Chondrocyte (in vitro differentiated cells): Measurements from ENCODE around the gene GTPBP6. TPM values are rescaled to one million over a fixed set of nuclear protein-coding genes. Genes with fewer than 3 reads are reported as not detected.
A peak's percentile ranks its signal among the peaks of the same experiment; 100 is the strongest.

Experiments used
- DNase-seq: peaks from one replicate; pipeline ENCODE4 v3.0.0; 2021; ENCODE audit warnings: mixed read lengths, low spot score
- H3K27ac Mint-ChIP-seq: one replicate; pipeline ENCODE4 v1.8.0; 2021; ENCODE audit warnings: mild to moderate bottlenecking, moderate library complexity, mixed read lengths; ENCODE audit not compliant: unreplicated experiment
- H3K27me3 Mint-ChIP-seq: 2 replicates; pipeline ENCODE4 v1.8.0; 2021; ENCODE audit warnings: low read depth, mixed read lengths
- H3K36me3 Mint-ChIP-seq: 2 replicates; pipeline ENCODE4 v1.8.0; 2021; ENCODE audit warnings: low read depth, mixed read lengths
- H3K4me1 Mint-ChIP-seq: 2 replicates; pipeline ENCODE4 v1.8.0; 2021; ENCODE audit warnings: low read depth, mild to moderate bottlenecking, mixed read lengths
- H3K4me3 Mint-ChIP-seq: one replicate; pipeline ENCODE4 v1.8.0; 2021; ENCODE audit warnings: mild to moderate bottlenecking, moderate library complexity, mixed read lengths; ENCODE audit not compliant: unreplicated experiment
- H3K9me3 Mint-ChIP-seq: 2 replicates; pipeline ENCODE4 v1.8.0; 2021; ENCODE audit warnings: low read depth, mixed read lengths
- CTCF ChIP-seq: fragments of 200-600 bp; sonication (generic); IDR thresholded peaks from 2 replicates; pipeline ENCODE4 v1.5.0; 2021; ENCODE audit warnings: antibody characterized with exemption, mild to moderate bottlenecking, moderate library complexity
- total RNA-seq: library from RNA; stranded (reverse); gene quantifications from 3 replicates; pipeline ENCODE4 v1.2.1, GENCODE V29; 2021

The GTPBP6 gene
- total RNA-seq, 1 donor from 2014 or later, result 37.6 TPM

- Mint-ChIP-seq H3K4me1 (peaks cover 9% of the 10 kb centered on the region), H3K27me3 (no peaks in the 10 kb centered on the region), H3K4me3 (peak overlapping the region; percentile 65), H3K27ac (no peak overlapping the region), H3K36me3 (no peaks in the 10 kb centered on the region), H3K9me3 (no peaks in the 10 kb centered on the region)
- no peak for TF ChIP-seq CTCF
- DNase-seq, result peak; percentile 88
Measured at GRCh38 chrX:276581-277201, 41.9 kb downstream of the GTPBP6 start.

DNA sequence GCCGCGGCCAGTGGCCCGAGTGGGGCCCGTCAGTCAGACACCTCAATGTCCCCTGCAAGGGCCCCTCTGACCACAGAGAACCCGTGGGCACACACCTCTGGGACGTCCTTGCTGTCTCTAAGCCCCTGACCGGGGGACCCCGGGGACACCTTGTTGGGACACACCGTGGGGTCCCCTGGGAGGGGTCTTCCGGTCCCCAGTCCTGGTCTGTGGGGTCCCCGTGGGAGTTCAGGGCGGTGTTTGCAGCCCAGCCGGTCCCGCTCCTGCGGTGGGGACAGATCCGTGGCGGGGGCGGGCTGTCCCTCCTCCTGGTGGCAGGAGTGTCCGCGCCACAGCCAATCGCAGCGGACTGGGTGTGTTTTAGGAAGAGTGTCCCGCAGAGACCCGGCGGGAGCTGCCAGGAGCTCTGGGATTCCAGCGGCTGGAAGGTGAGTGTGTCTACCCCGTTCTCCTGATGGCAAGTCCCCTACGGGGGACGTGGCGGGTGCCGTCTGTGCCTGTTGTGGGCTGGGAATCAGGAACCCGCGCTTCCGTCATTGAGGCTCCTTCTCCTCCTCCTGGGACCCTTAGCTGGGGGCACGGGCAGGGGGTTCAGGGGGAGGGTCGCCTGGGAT is 42.5 kb downstream of the GTPBP6 start:
- H3K27ac Mint-ChIP-seq, result no peak overlapping the region
- peak; percentile 89 for DNase-seq
- peak overlapping the region; percentile 65 for H3K4me3 Mint-ChIP-seq
- H3K27me3 Mint-ChIP-seq, result no peaks in the 10 kb centered on the region
- no peaks in the 10 kb centered on the region for H3K9me3 Mint-ChIP-seq
- peak; percentile 23 for TF ChIP-seq CTCF
- peaks cover 3% of the 10 kb centered on the region for H3K4me1 Mint-ChIP-seq
- H3K36me3 Mint-ChIP-seq, result no peaks in the 10 kb centered on the region

- no peak for TF ChIP-seq CTCF
- Mint-ChIP-seq H3K4me3 (peak overlapping the region; percentile 38), H3K27me3 (no peaks in the 10 kb centered on the region), H3K9me3 (no peaks in the 10 kb centered on the region), H3K4me1 (peaks cover 3% of the 10 kb centered on the region), H3K27ac (no peak overlapping the region), H3K36me3 (no peaks in the 10 kb centered on the region)
- DNase-seq, result peak; percentile 81
Measured at GRCh38 chrX:275476-275966, 43.1 kb downstream of the GTPBP6 start.

DNA sequence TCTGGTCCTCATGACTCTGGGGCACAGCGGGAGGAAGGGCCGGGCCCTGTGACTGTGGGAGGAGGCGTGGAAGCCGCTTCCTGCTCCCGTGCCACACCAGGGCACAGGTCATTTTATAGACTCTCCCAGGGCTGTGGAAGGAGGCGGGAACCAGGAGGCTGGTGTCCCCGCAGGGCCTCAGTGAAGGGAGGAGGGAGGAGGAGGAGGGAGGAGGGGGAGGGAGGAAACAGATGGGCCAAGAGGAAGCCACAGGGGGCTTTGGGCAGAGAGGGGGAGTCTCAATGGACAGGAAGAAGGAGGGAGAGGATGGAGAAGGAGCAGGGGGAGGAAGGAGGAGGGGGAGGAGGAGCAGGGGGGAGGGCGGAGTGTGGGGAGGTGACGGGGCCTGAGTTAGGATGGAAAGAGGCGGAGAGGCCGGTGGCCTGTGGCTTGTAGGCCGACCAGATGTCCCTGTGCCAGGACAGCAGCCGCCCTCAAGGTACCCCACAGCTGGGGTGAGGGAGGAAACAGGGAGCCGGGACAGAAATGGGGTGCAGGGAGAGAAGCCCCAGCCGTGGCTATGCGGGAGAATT is 43.6 kb downstream of the GTPBP6 start:
- H3K27me3 Mint-ChIP-seq, result no peaks in the 10 kb centered on the region
- peaks cover 3% of the 10 kb centered on the region for H3K4me1 Mint-ChIP-seq
- DNase-seq, result peak; percentile 61
- no peaks in the 10 kb centered on the region for H3K9me3 Mint-ChIP-seq
- H3K27ac Mint-ChIP-seq, result no peak overlapping the region
- H3K4me3 Mint-ChIP-seq, result peak overlapping the region; percentile 38
- TF ChIP-seq CTCF, result no peak
- no peaks in the 10 kb centered on the region for H3K36me3 Mint-ChIP-seq

GRCh38 chrX:270848-271367 is 47.7 kb downstream of the GTPBP6 start:
- peak; percentile 77 for DNase-seq
- H3K4me3 Mint-ChIP-seq, result no peak overlapping the region
- no peak for TF ChIP-seq CTCF
- no peaks in the 10 kb centered on the region for H3K36me3 Mint-ChIP-seq
- no peaks in the 10 kb centered on the region for H3K9me3 Mint-ChIP-seq
- no peaks in the 10 kb centered on the region for H3K27me3 Mint-ChIP-seq
- H3K27ac Mint-ChIP-seq, result no peak overlapping the region
- peaks cover 3% of the 10 kb centered on the region for H3K4me1 Mint-ChIP-seq
